NCI-H226 (cell line): ENCODE results near the gene TAS1R2.

ENCODE experiments used
- DNase-seq: peaks from one replicate; pipeline ENCODE4 v3.0.0-alpha.2; 2015

The TAS1R2 gene

GRCh38 chr1:18796950-18797349 is 62.5 kb downstream of the TAS1R2 start:
- no peak for DNase-seq

- no peak for DNase-seq
These were observed 64.3 kb downstream of the TAS1R2 start for GRCh38 chr1:18795002-18795689.

GRCh38 chr1:18794561-18794960 is 64.9 kb downstream of the TAS1R2 start:
- DNase-seq = no peak

GRCh38 chr1:18794051-18794450 is 65.4 kb downstream of the TAS1R2 start:
- DNase-seq = no peak

- DNase-seq = no peak
These were observed 66.3 kb downstream of the TAS1R2 start for GRCh38 chr1:18793164-18793563.

- no peak for DNase-seq
These were observed 66.7 kb downstream of the TAS1R2 start for GRCh38 chr1:18792747-18793146.
